Uterus (tissue), 4 donors: ENCODE results near the gene PEAK1. TPM values are rescaled to one million over a fixed set of nuclear protein-coding genes. Genes with fewer than 3 reads are reported as not detected.

Experiments used
- DNase-seq, 2 donors: peaks; one replicate each; pipeline ENCODE4 v3.0.0-alpha.2; 2019 to 2020
- H3K27ac ChIP-seq, 2 donors: fragments of 200-600 bp; sonication (generic); 1 replicate in 1 of 2; 2 replicates in 1 of 2; pipeline ENCODE4 v1.5.1; 2016 to 2018
- H3K27me3 ChIP-seq, 2 donors: fragments of 200-600 bp; sonication (generic); one replicate each; pipeline ENCODE4 v1.5.1; 2018 to 2019; ENCODE audit warnings: control low read depth in 1 of 2
- H3K36me3 ChIP-seq, 2 donors: fragments of 200-600 bp; sonication (generic); one replicate each; pipeline ENCODE4 v1.5.1; 2019; ENCODE audit warnings: control low read depth in 1 of 2
- H3K4me1 ChIP-seq, 2 donors: fragments of 200-600 bp; sonication (generic); one replicate each; pipeline ENCODE4 v1.5.1; 2018 to 2019; ENCODE audit warnings: control low read depth in 1 of 2
- H3K4me3 ChIP-seq, 2 donors: fragments of 200-600 bp; sonication (generic); 1 replicate in 1 of 2; 2 replicates in 1 of 2; pipeline ENCODE4 v1.5.1; 2018 to 2019; ENCODE audit warnings: mild to moderate bottlenecking in 1 of 2
- H3K9me3 ChIP-seq, 2 donors: fragments of 200-600 bp; sonication (generic); one replicate each; pipeline ENCODE4 v1.5.1; 2019; ENCODE audit warnings: control low read depth in 1 of 2
- CTCF ChIP-seq, 4 experiments: fragments of 200-600 bp in 2 of 4; fragments of 450-650 bp in 2 of 4; sonication (generic) in 2 of 4; IDR thresholded peaks; one replicate each; pipeline ENCODE4 v1.5.1; 2016 to 2019; ENCODE audit warnings: antibody characterized with exemption in 4 of 4, mild to moderate bottlenecking in 2 of 4, moderate library complexity in 1 of 4
- POLR2A ChIP-seq, 2 donors: fragments of 450-650 bp; IDR thresholded peaks; one replicate each; pipeline ENCODE4 v1.6.1; 2016; ENCODE audit warnings: antibody characterized with exemption in 2 of 2, mild to moderate bottlenecking in 1 of 2, moderate library complexity in 1 of 2
- intact Hi-C: fragments of 100-400 bp; cut with DNase I; formaldehyde crosslinking; loops from one replicate; pipeline ENCODE4 v1.15.1; 2023; ENCODE audit warnings: low total_unique reads
- total RNA-seq, 4 donors: library from RNA; depleted of rRNA in 3 of 4; stranded (reverse); fragments of >200 nt in 3 of 4; gene quantifications; one replicate each; pipeline versions ENCODE4 v1.1.0 to v1.2.4, GENCODE V29; 2014 to 2023
- donor health status: DM: yes; HTN: yes; CAD: no.

PEAK1 gene
- total RNA-seq, 4 donors from 2014 or later = 14.4 to 87.3 (median 43.5) TPM

GRCh38 chr15:77414789-77415442 lies 5.0 kb downstream of the PEAK1 start:
- intact Hi-C loops = no loop called here
- Histone ChIP-seq H3K9me3 (no peaks in the 10 kb centered on the region), H3K4me3 (no peak overlapping the region), H3K27ac (no peak overlapping the region), H3K4me1 (peaks cover 0 to 9% of the 10 kb centered on the region in 2 donors), H3K27me3 (no peaks in the 10 kb centered on the region), H3K36me3 (no peaks in the 10 kb centered on the region)
- no peak for TF ChIP-seq POLR2A (IDR thresholded peaks at IDR 0.05)
- no peak for TF ChIP-seq CTCF (IDR thresholded peaks at IDR 0.05)
- DNase-seq = no peak

GRCh38 chr15:77413699-77414349 lies 6.1 kb downstream of the PEAK1 start:
- no peak for DNase-seq
- Histone ChIP-seq H3K36me3 (no peaks in the 10 kb centered on the region), H3K9me3 (no peaks in the 10 kb centered on the region), H3K27me3 (no peaks in the 10 kb centered on the region), H3K4me3 (no peak overlapping the region), H3K27ac (no peak overlapping the region), H3K4me1 (peaks cover 0 to 9% of the 10 kb centered on the region in 2 donors)
- TF ChIP-seq POLR2A (IDR thresholded peaks at IDR 0.05) (no peak), CTCF (IDR thresholded peaks at IDR 0.05) (no peak)
- intact Hi-C loops = no loop called here

- Histone ChIP-seq H3K4me3 (no peak overlapping the region), H3K27ac (no peak overlapping the region), H3K4me1 (peaks cover 0 to 8% of the 10 kb centered on the region in 2 donors), H3K27me3 (no peaks in the 10 kb centered on the region), H3K9me3 (no peaks in the 10 kb centered on the region), H3K36me3 (no peaks in the 10 kb centered on the region)
- intact Hi-C loops = no loop called here
- no peak for TF ChIP-seq CTCF (IDR thresholded peaks at IDR 0.05)
- TF ChIP-seq POLR2A (IDR thresholded peaks at IDR 0.05) = no peak
- DNase-seq = no peak
These were observed 6.8 kb downstream of the PEAK1 start for GRCh38 chr15:77412972-77413698.

GRCh38 chr15:77411619-77411976 lies 8.3 kb downstream of the PEAK1 start:
- no peak for DNase-seq
- Histone ChIP-seq H3K9me3 (no peaks in the 10 kb centered on the region), H3K27ac (no peak overlapping the region), H3K36me3 (no peaks in the 10 kb centered on the region), H3K4me1 (no peaks in the 10 kb centered on the region), H3K4me3 (no peak overlapping the region), H3K27me3 (no peaks in the 10 kb centered on the region)
- intact Hi-C loops = no loop called here
- TF ChIP-seq CTCF (IDR thresholded peaks at IDR 0.05) = no peak
- no peak for TF ChIP-seq POLR2A (IDR thresholded peaks at IDR 0.05)
